ENCODE data around the gene PHLPP1.
"Not testable (repeated sequence)": the region's sequence is repeated elsewhere in the genome, so short reads cannot be mapped to it uniquely, and the experiment has no call there.

DNA sequence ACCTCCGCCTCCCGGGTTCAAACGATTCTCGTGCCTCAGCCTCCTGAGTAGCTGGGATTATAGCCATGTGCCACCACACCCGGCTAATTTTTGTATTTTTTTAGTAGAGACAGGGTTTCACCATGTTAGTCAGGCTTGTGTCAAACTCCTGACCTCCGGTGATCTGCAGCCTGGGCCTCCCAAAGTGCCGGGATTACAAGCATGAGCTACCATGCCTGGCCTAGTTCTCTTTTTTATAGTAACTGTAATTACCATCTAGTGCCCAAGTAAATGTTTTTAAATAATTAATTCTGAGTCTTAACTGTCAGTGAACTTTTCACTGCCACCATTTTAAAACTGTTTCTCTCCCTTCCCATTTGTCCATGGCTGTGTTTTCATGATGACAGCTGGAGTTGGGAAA lies 198.5 kb downstream of the PHLPP1 start:
- TF ChIP-seq, protein P1, sequence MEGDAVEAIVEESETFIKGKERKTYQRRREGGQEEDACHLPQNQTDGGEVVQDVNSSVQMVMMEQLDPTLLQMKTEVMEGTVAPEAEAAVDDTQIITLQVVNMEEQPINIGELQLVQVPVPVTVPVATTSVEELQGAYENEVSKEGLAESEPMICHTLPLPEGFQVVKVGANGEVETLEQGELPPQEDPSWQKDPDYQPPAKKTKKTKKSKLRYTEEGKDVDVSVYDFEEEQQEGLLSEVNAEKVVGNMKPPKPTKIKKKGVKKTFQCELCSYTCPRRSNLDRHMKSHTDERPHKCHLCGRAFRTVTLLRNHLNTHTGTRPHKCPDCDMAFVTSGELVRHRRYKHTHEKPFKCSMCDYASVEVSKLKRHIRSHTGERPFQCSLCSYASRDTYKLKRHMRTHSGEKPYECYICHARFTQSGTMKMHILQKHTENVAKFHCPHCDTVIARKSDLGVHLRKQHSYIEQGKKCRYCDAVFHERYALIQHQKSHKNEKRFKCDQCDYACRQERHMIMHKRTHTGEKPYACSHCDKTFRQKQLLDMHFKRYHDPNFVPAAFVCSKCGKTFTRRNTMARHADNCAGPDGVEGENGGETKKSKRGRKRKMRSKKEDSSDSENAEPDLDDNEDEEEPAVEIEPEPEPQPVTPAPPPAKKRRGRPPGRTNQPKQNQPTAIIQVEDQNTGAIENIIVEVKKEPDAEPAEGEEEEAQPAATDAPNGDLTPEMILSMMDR (IDR thresholded peaks at IDR 0.05; ENCODE audit: low read depth, low read length): not testable (repeated sequence)
- not testable (repeated sequence) for TF ChIP-seq EZH2phosphoT487 (IDR thresholded peaks at IDR 0.05; ENCODE audit: low read depth)
